Raji (cell line): Measurements from ENCODE around the gene SLC25A12.

Experiments used
- POLR2A ChIP-seq: IDR thresholded peaks from 2 replicates; pipeline ENCODE4 v1.6.1; 2011; ENCODE audit warnings: low read depth, low read length, control low read depth; ENCODE audit not compliant: insufficient read depth

SLC25A12 gene

DNA sequence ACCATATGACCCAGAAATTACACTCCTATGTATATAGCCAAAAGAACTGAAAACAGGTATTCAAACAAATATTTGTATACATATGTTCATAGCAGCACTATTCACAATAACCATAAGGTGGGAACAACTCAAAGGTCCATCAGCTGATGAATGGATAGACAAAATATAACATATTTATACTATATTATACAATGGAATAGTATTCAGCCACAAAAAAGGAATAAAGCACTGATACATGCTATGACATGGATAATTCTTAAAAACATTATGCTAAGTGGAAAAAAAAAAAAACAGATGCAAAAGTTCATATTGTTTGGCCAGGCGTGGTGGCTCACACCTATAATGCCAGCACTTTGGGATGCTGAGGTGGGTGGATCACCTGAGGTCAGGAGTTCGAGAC, 52.0 kb downstream of the SLC25A12 start:
- TF ChIP-seq POLR2A: no peak

DNA sequence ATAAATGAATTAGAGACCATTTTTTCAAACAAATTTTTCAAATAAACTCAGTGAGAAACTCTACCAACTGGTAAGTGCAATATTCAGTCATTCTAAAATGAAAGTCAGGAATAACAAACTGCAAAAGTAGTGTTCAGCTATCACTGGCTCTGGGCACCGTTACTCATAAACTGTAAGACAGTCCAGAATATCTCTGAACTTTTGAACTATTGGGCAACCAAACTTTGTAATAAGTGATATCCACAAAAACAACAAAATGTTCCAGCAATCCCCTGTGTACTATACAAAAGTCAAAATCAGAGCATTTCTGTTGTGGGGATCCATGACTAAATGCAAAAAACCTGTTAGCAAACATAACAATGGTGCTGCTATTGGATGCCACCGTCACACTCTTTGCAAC, 56.3 kb downstream of the SLC25A12 start:
- no peak for TF ChIP-seq POLR2A

GRCh38 chr2:171836146-171836910, 57.7 kb downstream of the SLC25A12 start:
- no peak for TF ChIP-seq POLR2A

GRCh38 chr2:171835386-171835785, 58.7 kb downstream of the SLC25A12 start:
- no peak for TF ChIP-seq POLR2A

GRCh38 chr2:171834286-171834685, 59.8 kb downstream of the SLC25A12 start:
- TF ChIP-seq POLR2A: no peak

GRCh38 chr2:171832489-171832888, 61.6 kb downstream of the SLC25A12 start:
- TF ChIP-seq POLR2A: no peak

GRCh38 chr2:171830039-171830438, 64.0 kb downstream of the SLC25A12 start:
- no peak for TF ChIP-seq POLR2A

DNA sequence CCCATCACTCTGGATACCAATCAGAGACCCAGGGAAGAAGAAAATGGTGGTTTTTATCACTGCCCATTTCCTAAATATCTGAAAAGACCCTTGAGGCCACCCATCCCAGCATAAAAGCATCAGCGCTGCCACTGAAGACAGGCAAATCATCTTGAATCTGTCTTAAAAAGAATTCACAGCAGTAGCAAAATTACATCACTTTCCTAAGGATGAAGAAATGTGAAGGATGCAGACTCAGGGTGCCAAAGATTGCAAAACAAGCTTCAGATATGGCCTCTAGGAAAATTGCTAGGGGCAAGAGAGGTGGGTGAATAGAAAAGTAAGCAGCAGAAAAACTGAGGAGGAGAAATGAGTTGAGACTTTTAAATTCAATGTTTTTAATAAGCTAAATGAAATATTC, 70.0 kb downstream of the SLC25A12 start:
- no peak for TF ChIP-seq POLR2A

- TF ChIP-seq POLR2A: no peak
Observed at GRCh38 chr2:171822525-171823322, 71.3 kb downstream of the SLC25A12 start.

DNA sequence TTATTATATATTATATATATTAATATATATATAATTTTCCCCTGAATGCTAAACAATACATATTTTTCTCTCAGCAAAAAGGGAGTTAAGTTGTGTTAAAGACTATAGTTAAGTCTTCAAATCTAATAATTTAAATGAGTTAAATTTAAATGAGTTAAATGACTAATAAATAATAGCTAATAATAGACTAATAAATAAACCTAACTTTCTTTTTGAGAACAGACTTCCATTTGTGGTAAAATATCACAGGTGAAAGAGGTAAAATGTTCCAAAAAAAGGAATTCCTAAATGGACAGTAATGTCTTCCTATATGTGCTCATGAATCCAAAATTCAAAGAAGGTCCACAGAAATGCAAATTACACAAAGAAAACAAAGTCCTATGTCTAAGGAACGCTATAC, 74.6 kb downstream of the SLC25A12 start:
- TF ChIP-seq POLR2A: no peak

- no peak for TF ChIP-seq POLR2A
Observed at GRCh38 chr2:171814883-171815282, 79.2 kb downstream of the SLC25A12 start.

DNA sequence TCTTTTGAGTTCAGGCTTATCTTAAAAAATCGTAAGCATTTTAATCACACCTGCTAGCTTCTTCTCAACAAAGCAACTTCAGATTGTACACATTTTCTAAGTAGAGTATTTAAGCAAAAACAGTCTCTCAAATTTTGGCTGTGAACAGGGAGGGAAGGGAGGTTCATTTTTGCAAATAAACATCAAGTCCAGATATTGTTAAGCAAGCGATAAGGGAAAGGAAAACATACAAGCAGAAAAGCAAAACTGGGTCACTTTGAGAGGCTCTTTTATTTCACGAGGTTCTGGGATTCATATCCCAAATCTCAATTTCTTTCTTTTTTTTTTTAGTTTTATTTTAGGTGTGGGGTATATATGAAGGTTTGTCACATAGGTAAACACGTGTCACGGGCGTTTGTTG, 79.9 kb downstream of the SLC25A12 start:
- no peak for TF ChIP-seq POLR2A

DNA sequence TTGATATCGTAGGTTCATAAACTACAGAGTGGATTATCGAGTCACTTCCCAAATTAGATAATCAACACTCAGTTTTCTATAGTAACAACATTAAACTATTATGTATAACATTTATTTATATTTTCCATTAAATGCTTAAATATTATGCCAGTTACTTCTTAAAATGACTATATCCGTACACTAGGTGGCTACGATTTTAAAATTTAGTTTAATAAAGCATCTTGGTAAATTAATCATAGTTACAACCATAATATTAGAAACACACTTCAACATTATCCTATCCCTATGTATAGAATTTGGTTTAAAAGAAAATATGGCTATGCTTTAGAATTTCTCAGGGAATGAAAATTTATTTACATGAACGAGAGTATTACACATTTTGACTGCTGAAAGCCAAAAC, 80.3 kb downstream of the SLC25A12 start:
- TF ChIP-seq POLR2A: no peak

DNA sequence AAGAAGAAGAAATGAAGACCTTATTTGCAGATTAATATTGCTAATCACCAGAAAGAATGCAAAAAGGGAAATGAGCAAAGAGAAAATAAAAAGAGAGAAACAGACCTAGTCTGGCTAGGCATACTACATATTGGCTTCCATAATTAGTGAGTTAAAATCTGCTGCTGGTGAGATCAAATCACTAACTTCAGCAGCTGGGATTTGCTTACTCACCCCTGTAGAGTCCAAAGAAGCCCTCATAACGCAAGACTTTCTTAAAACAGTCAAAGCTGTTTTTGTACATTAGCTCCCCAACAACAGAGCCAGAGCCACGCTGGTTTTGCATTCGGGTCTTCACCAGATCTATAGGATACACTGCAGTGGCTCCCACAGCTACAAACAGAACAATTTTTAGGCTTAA, 80.9 kb downstream of the SLC25A12 start:
- TF ChIP-seq POLR2A: no peak

DNA sequence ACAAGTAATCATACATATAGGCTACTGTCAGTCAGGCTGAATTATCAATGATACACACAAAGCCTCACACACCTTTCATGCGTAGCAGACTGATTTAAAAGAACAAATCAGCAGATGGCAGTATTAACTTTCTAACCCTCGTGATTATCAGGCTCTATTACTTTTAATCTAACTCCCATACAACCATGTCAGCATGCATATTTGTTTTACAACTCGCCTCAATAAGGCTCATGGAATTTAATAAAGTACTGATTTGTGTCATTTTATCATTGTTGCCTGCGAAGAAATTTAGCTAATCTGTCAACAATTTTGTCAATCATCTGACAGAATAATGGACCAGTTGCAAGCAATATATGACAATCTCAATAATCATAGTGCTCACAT, 82.8 kb downstream of the SLC25A12 start:
- TF ChIP-seq POLR2A: no peak
